Gastroesophageal sphincter (tissue), 3 donors: Measurements from ENCODE around the gene SNAPC3.
"Not testable (repeated sequence)": the region's sequence is repeated elsewhere in the genome, so short reads cannot be mapped to it uniquely, and the experiment has no call there.

Source experiments
- EP300 ChIP-seq: sonication (generic); formaldehyde crosslinking; IDR thresholded peaks from one replicate; pipeline ENCODE4 v1.6.1; 2017; ENCODE audit warnings: antibody characterized with exemption, mild to moderate bottlenecking
- POLR2A ChIP-seq, 2 donors: fragments of 450-650 bp; IDR thresholded peaks; one replicate each; pipeline ENCODE4 v1.6.1; 2017; ENCODE audit warnings: antibody characterized with exemption in 2 of 2, mild to moderate bottlenecking in 2 of 2, moderate library complexity in 1 of 2
- TF ChIP-seq, protein P1 (sequence below), 4 experiments: fragments of 200-600 bp in 2 of 4; fragments of 450-650 bp in 2 of 4; sonication (generic) in 1 of 4; IDR thresholded peaks; one replicate each; pipeline ENCODE4 v1.5.1; 2017 to 2019; ENCODE audit warnings: antibody characterized with exemption in 4 of 4, mild to moderate bottlenecking in 2 of 4, moderate library complexity in 2 of 4

DNA sequence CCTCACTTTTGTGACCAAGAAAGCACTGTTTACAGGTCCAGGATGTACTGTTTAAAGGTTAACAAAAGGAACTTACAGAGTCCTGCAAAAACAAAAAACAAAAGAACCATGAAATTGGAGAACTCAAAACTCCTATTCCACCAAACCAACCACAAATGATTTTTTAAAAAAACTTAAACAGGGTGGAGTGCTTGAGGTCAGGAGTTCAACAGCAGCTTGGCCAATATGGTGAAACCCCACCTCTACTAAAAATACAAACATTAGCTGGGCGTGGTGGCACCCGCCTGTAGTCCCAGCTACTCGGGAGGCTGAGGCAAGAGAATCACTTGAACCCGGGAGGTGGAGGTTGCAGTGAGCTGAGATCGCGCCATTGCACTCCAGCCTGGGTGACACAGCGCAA is 5.0 kb downstream of the SNAPC3 start:
- TF ChIP-seq, protein P1, sequence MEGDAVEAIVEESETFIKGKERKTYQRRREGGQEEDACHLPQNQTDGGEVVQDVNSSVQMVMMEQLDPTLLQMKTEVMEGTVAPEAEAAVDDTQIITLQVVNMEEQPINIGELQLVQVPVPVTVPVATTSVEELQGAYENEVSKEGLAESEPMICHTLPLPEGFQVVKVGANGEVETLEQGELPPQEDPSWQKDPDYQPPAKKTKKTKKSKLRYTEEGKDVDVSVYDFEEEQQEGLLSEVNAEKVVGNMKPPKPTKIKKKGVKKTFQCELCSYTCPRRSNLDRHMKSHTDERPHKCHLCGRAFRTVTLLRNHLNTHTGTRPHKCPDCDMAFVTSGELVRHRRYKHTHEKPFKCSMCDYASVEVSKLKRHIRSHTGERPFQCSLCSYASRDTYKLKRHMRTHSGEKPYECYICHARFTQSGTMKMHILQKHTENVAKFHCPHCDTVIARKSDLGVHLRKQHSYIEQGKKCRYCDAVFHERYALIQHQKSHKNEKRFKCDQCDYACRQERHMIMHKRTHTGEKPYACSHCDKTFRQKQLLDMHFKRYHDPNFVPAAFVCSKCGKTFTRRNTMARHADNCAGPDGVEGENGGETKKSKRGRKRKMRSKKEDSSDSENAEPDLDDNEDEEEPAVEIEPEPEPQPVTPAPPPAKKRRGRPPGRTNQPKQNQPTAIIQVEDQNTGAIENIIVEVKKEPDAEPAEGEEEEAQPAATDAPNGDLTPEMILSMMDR (IDR thresholded peaks at IDR 0.05), result not testable (repeated sequence)
- not testable (repeated sequence) for TF ChIP-seq POLR2A (IDR thresholded peaks at IDR 0.05); EP300
